DOHH2 (cell line): ENCODE results near the gene KLHL21.

Experiments used
- H3F3A ChIP-seq: fragments of 200-600 bp; sonication (generic), shearing (Covaris generic); 2 replicates; pipeline ENCODE4 v1.6.0; 2016; ENCODE audit warnings: antibody characterized with exemption, mild to moderate bottlenecking; ENCODE audit not compliant: control insufficient read depth, insufficient read depth
- H3K27ac ChIP-seq: fragments of 200-600 bp; sonication (generic); 2 replicates; pipeline ENCODE4 v1.5.1; 2014; ENCODE audit warnings: low read depth, mild to moderate bottlenecking, low read length, moderate library complexity
- H3K27me3 ChIP-seq: fragments of 200-600 bp; sonication (generic); 2 replicates; pipeline ENCODE4 v1.6.1; 2014; ENCODE audit warnings: mild to moderate bottlenecking, low read length, mixed read lengths; ENCODE audit not compliant: control insufficient read depth
- H3K36me3 ChIP-seq: fragments of 200-600 bp; sonication (generic); 2 replicates; pipeline ENCODE4 v1.6.1; 2014; ENCODE audit warnings: mild to moderate bottlenecking, low read length, moderate library complexity, mixed read lengths; ENCODE audit not compliant: control insufficient read depth
- H3K4me1 ChIP-seq: fragments of 200-600 bp; sonication (generic); 2 replicates; pipeline ENCODE4 v1.6.1; 2014; ENCODE audit warnings: mild to moderate bottlenecking, low read length, mixed read lengths; ENCODE audit not compliant: control insufficient read depth
- H3K4me2 ChIP-seq: fragments of 200-600 bp; sonication (generic); 2 replicates; pipeline ENCODE4 v1.6.0; 2014; ENCODE audit warnings: mild to moderate bottlenecking, low read length, moderate library complexity
- H3K4me3 ChIP-seq: fragments of 200-600 bp; sonication (generic); 2 replicates; pipeline ENCODE4 v1.5.1; 2014; ENCODE audit warnings: mild to moderate bottlenecking, low read length, mixed read lengths
- H3K79me2 ChIP-seq: fragments of 200-600 bp; sonication (generic); 2 replicates; pipeline ENCODE4 v1.6.1; 2014; ENCODE audit warnings: mild to moderate bottlenecking, low read length, mixed read lengths; ENCODE audit not compliant: control insufficient read depth
- H3K9me2 ChIP-seq: fragments of 200-600 bp; sonication (generic); replicated peaks from 2 replicates; pipeline ENCODE4 v1.6.1; 2014; ENCODE audit warnings: mild to moderate bottlenecking, low read length, mixed read lengths; ENCODE audit not compliant: control insufficient read depth
- H3K9me3 ChIP-seq: fragments of 200-600 bp; sonication (generic); 2 replicates; pipeline ENCODE4 v1.6.1; 2014; ENCODE audit warnings: antibody characterized with exemption, low read length, mixed read lengths; ENCODE audit not compliant: control insufficient read depth, insufficient read depth
- H4K20me1 ChIP-seq: fragments of 200-600 bp; sonication (generic); 2 replicates; pipeline ENCODE4 v1.6.0; 2014; ENCODE audit warnings: low read depth, mild to moderate bottlenecking, antibody characterized with exemption, low read length, moderate library complexity; ENCODE audit not compliant: control insufficient read depth, insufficient read depth
- EZH2phosphoT487 ChIP-seq: fragments of 200-600 bp; sonication (generic); IDR thresholded peaks from 2 replicates; pipeline ENCODE4 v1.6.1; 2017; ENCODE audit warnings: borderline replicate concordance, mild to moderate bottlenecking, antibody characterized with exemption, low read length, moderate library complexity, mixed read lengths
- TF ChIP-seq, protein P1 (sequence below): fragments of 200-600 bp; sonication (generic); IDR thresholded peaks from one replicate; pipeline ENCODE4 v1.5.1; 2014; ENCODE audit warnings: antibody characterized with exemption, mild to moderate bottlenecking, low read depth, low read length; ENCODE audit not compliant: poor library complexity, severe bottlenecking

KLHL21 gene

DNA sequence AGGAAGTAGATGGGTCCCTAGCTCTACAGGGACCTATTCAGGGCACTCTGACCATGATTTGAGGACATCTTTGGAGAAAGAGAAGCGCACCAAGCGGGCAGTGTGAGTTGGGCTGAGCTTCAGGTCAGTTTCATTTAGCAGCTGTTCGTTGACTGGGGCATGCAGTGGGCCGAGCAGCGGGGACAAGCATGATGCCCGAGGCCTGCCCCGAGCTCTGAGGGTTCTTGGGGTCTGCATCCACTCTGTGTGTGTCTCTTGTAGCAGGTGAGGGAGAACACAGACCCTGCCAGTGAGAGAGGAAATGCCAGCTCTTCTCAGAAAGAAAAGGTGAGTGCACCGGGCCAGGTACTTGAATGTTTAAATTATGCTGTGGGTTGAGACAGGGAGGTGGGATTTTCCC is 27.4 kb upstream of the KLHL21 start:
- peaks cover 9% of the 10 kb centered on the region for H3F3A ChIP-seq
- H3K4me1 ChIP-seq, result peaks cover 27% of the 10 kb centered on the region

GRCh38 chr1:6628971-6629479 is 26.4 kb upstream of the KLHL21 start:
- TF ChIP-seq, protein P1, sequence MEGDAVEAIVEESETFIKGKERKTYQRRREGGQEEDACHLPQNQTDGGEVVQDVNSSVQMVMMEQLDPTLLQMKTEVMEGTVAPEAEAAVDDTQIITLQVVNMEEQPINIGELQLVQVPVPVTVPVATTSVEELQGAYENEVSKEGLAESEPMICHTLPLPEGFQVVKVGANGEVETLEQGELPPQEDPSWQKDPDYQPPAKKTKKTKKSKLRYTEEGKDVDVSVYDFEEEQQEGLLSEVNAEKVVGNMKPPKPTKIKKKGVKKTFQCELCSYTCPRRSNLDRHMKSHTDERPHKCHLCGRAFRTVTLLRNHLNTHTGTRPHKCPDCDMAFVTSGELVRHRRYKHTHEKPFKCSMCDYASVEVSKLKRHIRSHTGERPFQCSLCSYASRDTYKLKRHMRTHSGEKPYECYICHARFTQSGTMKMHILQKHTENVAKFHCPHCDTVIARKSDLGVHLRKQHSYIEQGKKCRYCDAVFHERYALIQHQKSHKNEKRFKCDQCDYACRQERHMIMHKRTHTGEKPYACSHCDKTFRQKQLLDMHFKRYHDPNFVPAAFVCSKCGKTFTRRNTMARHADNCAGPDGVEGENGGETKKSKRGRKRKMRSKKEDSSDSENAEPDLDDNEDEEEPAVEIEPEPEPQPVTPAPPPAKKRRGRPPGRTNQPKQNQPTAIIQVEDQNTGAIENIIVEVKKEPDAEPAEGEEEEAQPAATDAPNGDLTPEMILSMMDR, result no peak
- no peak for TF ChIP-seq EZH2phosphoT487
- no peaks in the 10 kb centered on the region for H3K9me2 ChIP-seq
- no peaks in the 10 kb centered on the region for H3K27me3 ChIP-seq
- H3K4me2 ChIP-seq, result no peak overlapping the region
- peaks cover 60% of the 10 kb centered on the region for H3K36me3 ChIP-seq
- peaks cover 43% of the 10 kb centered on the region for H3K79me2 ChIP-seq
- no peak overlapping the region for H3K27ac ChIP-seq
- peaks cover 36% of the 10 kb centered on the region for H3K4me1 ChIP-seq
- no peak overlapping the region for H3K4me3 ChIP-seq
- H3K9me3 ChIP-seq, result no peaks in the 10 kb centered on the region
- peaks cover 13% of the 10 kb centered on the region for H4K20me1 ChIP-seq
- H3F3A ChIP-seq, result peaks cover 9% of the 10 kb centered on the region

More for the DNA sequence above, 27.4 kb upstream of the KLHL21 start:
- Histone ChIP-seq H3K4me2 (no peak overlapping the region), H3K9me3 (no peaks in the 10 kb centered on the region), H3K36me3 (peaks cover 62% of the 10 kb centered on the region), H3K27me3 (no peaks in the 10 kb centered on the region), H4K20me1 (peaks cover 13% of the 10 kb centered on the region), H3K4me3 (no peak overlapping the region), H3K9me2 (no peaks in the 10 kb centered on the region), H3K79me2 (peaks cover 35% of the 10 kb centered on the region), H3K27ac (no peak overlapping the region)
- TF ChIP-seq, protein P1, result no peak
- TF ChIP-seq EZH2phosphoT487, result no peak

GRCh38 chr1:6627841-6628545 is 25.3 kb upstream of the KLHL21 start:
- Histone ChIP-seq H3K4me3 (peak overlapping the region; percentile 83), H3K27me3 (no peaks in the 10 kb centered on the region), H3K9me3 (no peaks in the 10 kb centered on the region), H3K4me2 (peak overlapping the region; percentile 98), H3K79me2 (peaks cover 50% of the 10 kb centered on the region), H3K36me3 (peaks cover 62% of the 10 kb centered on the region), H4K20me1 (peaks cover 13% of the 10 kb centered on the region), H3F3A (peaks cover 19% of the 10 kb centered on the region), H3K4me1 (peaks cover 46% of the 10 kb centered on the region), H3K9me2 (no peaks in the 10 kb centered on the region), H3K27ac (peak overlapping the region; percentile 86)
- TF ChIP-seq EZH2phosphoT487, result no peak
- TF ChIP-seq, protein P1, result no peak
